Muscle layer of duodenum (tissue), 2 donors: ENCODE measurements around the gene PKLR.

Source experiments
- H3K27ac ChIP-seq: one replicate; pipeline ENCODE4 v1.7.0; 2013; ENCODE audit warnings: mild to moderate bottlenecking, low read length
- H3K27me3 ChIP-seq: one replicate; pipeline ENCODE4 v1.7.0; 2013; ENCODE audit warnings: low read depth, mild to moderate bottlenecking, control low read depth, low read length
- H3K36me3 ChIP-seq, 2 donors: one replicate each; pipeline ENCODE4 v1.7.0; 2013; ENCODE audit warnings: low read length in 2 of 2, control low read depth in 1 of 2, mild to moderate bottlenecking in 1 of 2; ENCODE audit not compliant: insufficient read depth in 2 of 2, control insufficient read depth in 1 of 2
- H3K4me1 ChIP-seq, 2 donors: one replicate each; pipeline ENCODE4 v1.7.0; 2013; ENCODE audit warnings: low read length in 2 of 2, mild to moderate bottlenecking in 2 of 2, control low read depth in 1 of 2, moderate library complexity in 1 of 2; ENCODE audit not compliant: insufficient read depth in 2 of 2, control insufficient read depth in 1 of 2
- H3K4me3 ChIP-seq, 2 donors: one replicate each; pipeline ENCODE4 v1.7.0; 2013; ENCODE audit warnings: low read length in 2 of 2, low read depth in 1 of 2, mild to moderate bottlenecking in 1 of 2
- H3K9me3 ChIP-seq, 2 donors: one replicate each; pipeline ENCODE4 v1.7.0; 2013; ENCODE audit warnings: low read length in 2 of 2, control low read depth in 1 of 2, mild to moderate bottlenecking in 1 of 2; ENCODE audit not compliant: control insufficient read depth in 1 of 2
- donor health status: healthy.

The PKLR gene

GRCh38 chr1:155324037-155324716, 22.9 kb upstream of the PKLR start:
- Histone ChIP-seq H3K36me3 (peaks cover 3 to 12% of the 10 kb centered on the region in 2 donors), H3K9me3 (no peaks in the 10 kb centered on the region), H3K4me3 (peak overlapping the region; percentile 80 to 88), H3K27ac (peak overlapping the region; percentile 79), H3K27me3 (no peaks in the 10 kb centered on the region), H3K4me1 (peaks cover 9 to 35% of the 10 kb centered on the region in 2 donors)

GRCh38 chr1:155323729-155324036, 22.4 kb upstream of the PKLR start:
- no peaks in the 10 kb centered on the region for H3K9me3 ChIP-seq
- no peaks in the 10 kb centered on the region for H3K27me3 ChIP-seq
- H3K4me1 ChIP-seq = peaks cover 9 to 35% of the 10 kb centered on the region in 2 donors
- H3K36me3 ChIP-seq = peaks cover 3 to 12% of the 10 kb centered on the region in 2 donors
- H3K4me3 ChIP-seq = peak overlapping the region; percentile 80 to 88
- H3K27ac ChIP-seq = peak overlapping the region; percentile 79

- peak overlapping the region; percentile 80 to 88 for H3K4me3 ChIP-seq
- H3K9me3 ChIP-seq = no peaks in the 10 kb centered on the region
- peaks cover 9 to 35% of the 10 kb centered on the region in 2 donors for H3K4me1 ChIP-seq
- H3K27me3 ChIP-seq = no peaks in the 10 kb centered on the region
- peaks cover 5 to 11% of the 10 kb centered on the region in 2 donors for H3K36me3 ChIP-seq
- peak overlapping the region; percentile 79 for H3K27ac ChIP-seq
Measured at GRCh38 chr1:155322953-155323728, 21.9 kb upstream of the PKLR start.

GRCh38 chr1:155322571-155322952, 21.3 kb upstream of the PKLR start:
- Histone ChIP-seq H3K4me1 (peaks cover 9 to 35% of the 10 kb centered on the region in 2 donors), H3K4me3 (peak overlapping the region; percentile 60 to 88), H3K27me3 (no peaks in the 10 kb centered on the region), H3K9me3 (no peaks in the 10 kb centered on the region), H3K27ac (peak overlapping the region; percentile 62), H3K36me3 (peaks cover 8% of the 10 kb centered on the region in 2 donors)

GRCh38 chr1:155321639-155322503, 20.6 kb upstream of the PKLR start:
- H3K9me3 ChIP-seq = no peaks in the 10 kb centered on the region
- H3K27me3 ChIP-seq = no peaks in the 10 kb centered on the region
- peak overlapping the region; percentile 71 to 88 for H3K4me3 ChIP-seq
- peaks cover 9 to 35% of the 10 kb centered on the region in 2 donors for H3K4me1 ChIP-seq
- peak overlapping the region; percentile 62 for H3K27ac ChIP-seq
- H3K36me3 ChIP-seq = peaks cover 4 to 5% of the 10 kb centered on the region in 2 donors

- Histone ChIP-seq H3K4me3 (peak within 1 kb of the TSS; percentile 71 to 88), H3K27ac (no peak within 1 kb of the TSS), H3K27me3 (no peaks in the 10 kb centered on the region), H3K36me3 (peaks cover 3 to 4% of the 10 kb centered on the region in 2 donors), H3K9me3 (no peaks in the 10 kb centered on the region), H3K4me1 (peaks cover 9 to 34% of the 10 kb centered on the region in 2 donors)
Measured at GRCh38 chr1:155320661-155321617, 19.7 kb upstream of the PKLR start, which contains the start of gene RUSC1. Gene RUSC1, plus strand, starts transcription at chr1:155320894. Its CDS starts 880 bp downstream, at chr1:155321774.

GRCh38 chr1:155320252-155320651, 19.0 kb upstream of the PKLR start:
- Histone ChIP-seq H3K27me3 (no peaks in the 10 kb centered on the region), H3K27ac (no peak overlapping the region), H3K9me3 (no peaks in the 10 kb centered on the region), H3K4me1 (peaks cover 4 to 27% of the 10 kb centered on the region in 2 donors), H3K4me3 (peak overlapping the region; percentile 71 to 88), H3K36me3 (peaks cover 3 to 4% of the 10 kb centered on the region in 2 donors)

GRCh38 chr1:155319536-155319935, 18.3 kb upstream of the PKLR start:
- no peaks in the 10 kb centered on the region for H3K27me3 ChIP-seq
- H3K9me3 ChIP-seq = no peaks in the 10 kb centered on the region
- no peak overlapping the region for H3K4me3 ChIP-seq
- no peak overlapping the region for H3K27ac ChIP-seq
- H3K36me3 ChIP-seq = peaks cover 3 to 4% of the 10 kb centered on the region in 2 donors
- peaks cover 4 to 24% of the 10 kb centered on the region in 2 donors for H3K4me1 ChIP-seq

GRCh38 chr1:155318082-155318481, 16.8 kb upstream of the PKLR start:
- Histone ChIP-seq H3K27ac (no peak overlapping the region), H3K27me3 (no peaks in the 10 kb centered on the region), H3K36me3 (peaks cover 8% of the 10 kb centered on the region in 2 donors), H3K9me3 (no peaks in the 10 kb centered on the region), H3K4me1 (peaks cover 4 to 24% of the 10 kb centered on the region in 2 donors), H3K4me3 (no peak overlapping the region)

GRCh38 chr1:155316922-155317321, 15.7 kb upstream of the PKLR start:
- Histone ChIP-seq H3K4me3 (no peak overlapping the region), H3K4me1 (peaks cover 4 to 20% of the 10 kb centered on the region in 2 donors), H3K27ac (no peak overlapping the region), H3K27me3 (no peaks in the 10 kb centered on the region), H3K36me3 (peaks cover 13 to 14% of the 10 kb centered on the region in 2 donors), H3K9me3 (no peaks in the 10 kb centered on the region)
